UCSD-AML1 (cell line): ENCODE data around the gene ADAMTS4.

Source experiments
- DNase-seq: peaks from one replicate; lab custom pipeline; 2025; ENCODE audit not compliant: unreplicated experiment; lab: John Stamatoyannopoulos, UW

Gene ADAMTS4

GRCh38 chr1:161196521-161197451, 2.1 kb downstream of the ADAMTS4 start:
- DNase-seq: no peak

GRCh38 chr1:161196111-161196510, 2.7 kb downstream of the ADAMTS4 start:
- no peak for DNase-seq

- no peak for DNase-seq
Observed at GRCh38 chr1:161195171-161195570, 3.7 kb downstream of the ADAMTS4 start.

GRCh38 chr1:161193561-161194235, 5.2 kb downstream of the ADAMTS4 start:
- no peak for DNase-seq

GRCh38 chr1:161192476-161193465, 6.1 kb downstream of the ADAMTS4 start:
- peak; percentile 60 for DNase-seq

- no peak for DNase-seq
Observed at GRCh38 chr1:161191971-161192370, 6.9 kb downstream of the ADAMTS4 start.

GRCh38 chr1:161190962-161191521, 7.8 kb downstream of the ADAMTS4 start:
- DNase-seq: no peak

- DNase-seq: no peak
Observed at GRCh38 chr1:161189036-161189435, 9.8 kb downstream of the ADAMTS4 start.

- DNase-seq: no peak
Observed at GRCh38 chr1:161188381-161188780, 10.5 kb downstream of the ADAMTS4 start.

- no peak for DNase-seq
Observed at GRCh38 chr1:161187311-161187710, 11.5 kb downstream of the ADAMTS4 start.

GRCh38 chr1:161185732-161186311, 13.0 kb downstream of the ADAMTS4 start:
- DNase-seq: peak; percentile 37

- DNase-seq: peak; percentile 88
Observed at GRCh38 chr1:161185282-161185682, 13.6 kb downstream of the ADAMTS4 start.

- DNase-seq: no peak
Observed at GRCh38 chr1:161182214-161182613, 16.6 kb downstream of the ADAMTS4 start.

- DNase-seq: no peak
Observed at GRCh38 chr1:161180639-161181038, 18.2 kb downstream of the ADAMTS4 start.

GRCh38 chr1:161179698-161180097, 19.2 kb downstream of the ADAMTS4 start:
- no peak for DNase-seq

- no peak for DNase-seq
Observed at GRCh38 chr1:161177936-161178244, 21.0 kb downstream of the ADAMTS4 start.

GRCh38 chr1:161177112-161177935, 21.5 kb downstream of the ADAMTS4 start, which contains the start of gene B4GALT3:
Gene B4GALT3, minus strand, starts transcription at chr1:161177507. Its CDS starts 1,447 bp downstream, at chr1:161176060.
- DNase-seq: peak; percentile 89

GRCh38 chr1:161176468-161177111, 22.3 kb downstream of the ADAMTS4 start:
- no peak for DNase-seq
